ENCODE data around the gene MICALL1. TPM values are rescaled to one million over a fixed set of nuclear protein-coding genes. Genes with fewer than 3 reads are reported as not detected.

Gene MICALL1
- total and polyA plus RNA-seq, 2 donors from 2014 or later: 9.6 to 30.9 TPM

- FAIRE-seq: no peak
- Histone ChIP-seq H3K27me3 (ENCODE audit: control insufficient read depth, insufficient read depth, low read length) (no peaks in the 10 kb centered on the region), H3K36me3 (ENCODE audit: control insufficient read depth in 2 of 3, insufficient read depth in 3 of 3, low read length in 3 of 3) (peaks cover 4 to 17% (median 10%) of the 10 kb centered on the region in 3 donors), H3K9ac (ENCODE audit: low read length in 3 of 3) (no peak overlapping the region), H3K4me3 (ENCODE audit: low read length in 3 of 3) (no peak overlapping the region), H3K27ac (ENCODE audit: low read depth in 2 of 2, low read length in 2 of 2) (no peak overlapping the region), H3K9me3 (ENCODE audit: control insufficient read depth in 2 of 3, insufficient read depth in 1 of 3, low read length in 3 of 3) (no peaks in the 10 kb centered on the region), H3K4me1 (ENCODE audit: control insufficient read depth in 2 of 3, insufficient read depth in 2 of 3, low read depth in 1 of 3, low read length in 3 of 3) (no peaks in the 10 kb centered on the region)
- no peak for DNase-seq
- TF ChIP-seq CTCF (IDR thresholded peaks at IDR 0.05; ENCODE audit: borderline replicate concordance, extremely low read depth, insufficient read depth): no peak
- intact Hi-C loops (cut with DNase I): no loop called here
These were observed 65.7 kb downstream of the MICALL1 start for GRCh38 chr22:37971475-37972434.

DNA sequence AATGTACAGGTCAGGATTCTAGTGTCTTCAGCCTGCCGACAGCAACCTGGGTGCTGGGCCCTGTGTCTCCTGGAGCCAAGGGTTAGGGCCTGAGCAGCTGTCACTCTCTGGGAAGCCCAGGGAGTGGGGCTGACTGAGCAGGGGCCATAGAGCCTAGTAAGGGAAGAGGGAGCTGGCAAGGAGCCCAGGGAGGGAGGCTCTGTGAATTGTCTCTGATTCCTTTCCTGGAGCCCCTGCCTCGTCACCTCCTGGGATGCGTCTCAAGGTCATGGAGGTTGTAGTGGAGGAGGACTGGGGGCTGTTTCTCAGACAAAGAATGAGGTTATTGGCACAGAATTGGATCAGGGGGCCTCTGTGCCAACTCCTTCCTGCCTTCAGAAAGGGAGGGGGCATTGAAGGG, 66.4 kb downstream of the MICALL1 start:
- TF ChIP-seq CTCF (IDR thresholded peaks at IDR 0.05; ENCODE audit: borderline replicate concordance, extremely low read depth, insufficient read depth): no peak
- no peak overlapping the region for H3K4me3 ChIP-seq (ENCODE audit: low read length in 3 of 3)
- intact Hi-C loops (cut with DNase I): no loop called here
- DNase-seq: peak in 1 of 5 donors; percentile 42
- H3K9ac ChIP-seq (ENCODE audit: low read length in 3 of 3): no peak overlapping the region
- H3K4me1 ChIP-seq (ENCODE audit: control insufficient read depth in 2 of 3, insufficient read depth in 2 of 3, low read depth in 1 of 3, low read length in 3 of 3): no peaks in the 10 kb centered on the region
- peaks cover 0 to 11% (median 2%) of the 10 kb centered on the region in 3 donors for H3K36me3 ChIP-seq (ENCODE audit: control insufficient read depth in 2 of 3, insufficient read depth in 3 of 3, low read length in 3 of 3)
- no peaks in the 10 kb centered on the region for H3K27me3 ChIP-seq (ENCODE audit: control insufficient read depth, insufficient read depth, low read length)
- FAIRE-seq: no peak
- H3K27ac ChIP-seq (ENCODE audit: low read depth in 2 of 2, low read length in 2 of 2): no peak overlapping the region
- H3K9me3 ChIP-seq (ENCODE audit: control insufficient read depth in 2 of 3, insufficient read depth in 1 of 3, low read length in 3 of 3): no peaks in the 10 kb centered on the region

GRCh38 chr22:37973271-37974170, 67.4 kb downstream of the MICALL1 start:
- DNase-seq (no peak), FAIRE-seq (no peak)
- no peak overlapping the region for H3K4me3 ChIP-seq (ENCODE audit: low read length in 3 of 3)
- no peak for TF ChIP-seq CTCF (IDR thresholded peaks at IDR 0.05; ENCODE audit: borderline replicate concordance, extremely low read depth, insufficient read depth)
- H3K27ac ChIP-seq (ENCODE audit: low read depth in 2 of 2, low read length in 2 of 2): no peak overlapping the region
- no peak overlapping the region for H3K9ac ChIP-seq (ENCODE audit: low read length in 3 of 3)
- H3K9me3 ChIP-seq (ENCODE audit: control insufficient read depth in 2 of 3, insufficient read depth in 1 of 3, low read length in 3 of 3): no peaks in the 10 kb centered on the region
- H3K4me1 ChIP-seq (ENCODE audit: control insufficient read depth in 2 of 3, insufficient read depth in 2 of 3, low read depth in 1 of 3, low read length in 3 of 3): no peaks in the 10 kb centered on the region
- intact Hi-C loops (cut with DNase I): no loop called here
- H3K36me3 ChIP-seq (ENCODE audit: control insufficient read depth in 2 of 3, insufficient read depth in 3 of 3, low read length in 3 of 3): peaks cover 0 to 3% (median 1%) of the 10 kb centered on the region in 3 donors
- H3K27me3 ChIP-seq (ENCODE audit: control insufficient read depth, insufficient read depth, low read length): no peaks in the 10 kb centered on the region

Data from kidney (tissue), 14 donors.